DOHH2 (cell line): ENCODE data around the gene PIGC.

Experiments
- H3F3A ChIP-seq: fragments of 200-600 bp; sonication (generic), shearing (Covaris generic); 2 replicates; pipeline ENCODE4 v1.6.0; 2016; ENCODE audit warnings: antibody characterized with exemption, mild to moderate bottlenecking; ENCODE audit not compliant: control insufficient read depth, insufficient read depth
- H3K27ac ChIP-seq: fragments of 200-600 bp; sonication (generic); 2 replicates; pipeline ENCODE4 v1.5.1; 2014; ENCODE audit warnings: low read depth, mild to moderate bottlenecking, low read length, moderate library complexity
- H3K27me3 ChIP-seq: fragments of 200-600 bp; sonication (generic); 2 replicates; pipeline ENCODE4 v1.6.1; 2014; ENCODE audit warnings: mild to moderate bottlenecking, low read length, mixed read lengths; ENCODE audit not compliant: control insufficient read depth
- H3K36me3 ChIP-seq: fragments of 200-600 bp; sonication (generic); 2 replicates; pipeline ENCODE4 v1.6.1; 2014; ENCODE audit warnings: mild to moderate bottlenecking, low read length, moderate library complexity, mixed read lengths; ENCODE audit not compliant: control insufficient read depth
- H3K4me1 ChIP-seq: fragments of 200-600 bp; sonication (generic); 2 replicates; pipeline ENCODE4 v1.6.1; 2014; ENCODE audit warnings: mild to moderate bottlenecking, low read length, mixed read lengths; ENCODE audit not compliant: control insufficient read depth
- H3K4me2 ChIP-seq: fragments of 200-600 bp; sonication (generic); 2 replicates; pipeline ENCODE4 v1.6.0; 2014; ENCODE audit warnings: mild to moderate bottlenecking, low read length, moderate library complexity
- H3K4me3 ChIP-seq: fragments of 200-600 bp; sonication (generic); 2 replicates; pipeline ENCODE4 v1.5.1; 2014; ENCODE audit warnings: mild to moderate bottlenecking, low read length, mixed read lengths
- H3K79me2 ChIP-seq: fragments of 200-600 bp; sonication (generic); 2 replicates; pipeline ENCODE4 v1.6.1; 2014; ENCODE audit warnings: mild to moderate bottlenecking, low read length, mixed read lengths; ENCODE audit not compliant: control insufficient read depth
- H3K9me2 ChIP-seq: fragments of 200-600 bp; sonication (generic); replicated peaks from 2 replicates; pipeline ENCODE4 v1.6.1; 2014; ENCODE audit warnings: mild to moderate bottlenecking, low read length, mixed read lengths; ENCODE audit not compliant: control insufficient read depth
- H3K9me3 ChIP-seq: fragments of 200-600 bp; sonication (generic); 2 replicates; pipeline ENCODE4 v1.6.1; 2014; ENCODE audit warnings: antibody characterized with exemption, low read length, mixed read lengths; ENCODE audit not compliant: control insufficient read depth, insufficient read depth
- H4K20me1 ChIP-seq: fragments of 200-600 bp; sonication (generic); 2 replicates; pipeline ENCODE4 v1.6.0; 2014; ENCODE audit warnings: low read depth, mild to moderate bottlenecking, antibody characterized with exemption, low read length, moderate library complexity; ENCODE audit not compliant: control insufficient read depth, insufficient read depth
- CTCF ChIP-seq: fragments of 200-600 bp; sonication (generic); IDR thresholded peaks from one replicate; pipeline ENCODE4 v1.5.1; 2014; ENCODE audit warnings: antibody characterized with exemption, mild to moderate bottlenecking, low read depth, low read length; ENCODE audit not compliant: poor library complexity, severe bottlenecking
- EZH2phosphoT487 ChIP-seq: fragments of 200-600 bp; sonication (generic); IDR thresholded peaks from 2 replicates; pipeline ENCODE4 v1.6.1; 2017; ENCODE audit warnings: borderline replicate concordance, mild to moderate bottlenecking, antibody characterized with exemption, low read length, moderate library complexity, mixed read lengths

The PIGC gene

GRCh38 chr1:172480431-172480830 is 36.6 kb upstream of the PIGC start:
- Histone ChIP-seq H4K20me1 (no peaks in the 10 kb centered on the region), H3K27me3 (no peaks in the 10 kb centered on the region), H3K4me2 (no peak overlapping the region), H3K79me2 (no peaks in the 10 kb centered on the region), H3K36me3 (no peaks in the 10 kb centered on the region), H3K4me1 (no peaks in the 10 kb centered on the region), H3K9me2 (no peaks in the 10 kb centered on the region), H3F3A (no peaks in the 10 kb centered on the region), H3K4me3 (no peak overlapping the region), H3K9me3 (no peaks in the 10 kb centered on the region), H3K27ac (no peak overlapping the region)
- TF ChIP-seq EZH2phosphoT487 (no peak), CTCF (no peak)

- Histone ChIP-seq H3K27ac (no peak overlapping the region), H3K4me3 (no peak overlapping the region), H3K27me3 (no peaks in the 10 kb centered on the region), H4K20me1 (no peaks in the 10 kb centered on the region), H3K9me2 (no peaks in the 10 kb centered on the region), H3K9me3 (no peaks in the 10 kb centered on the region), H3K4me1 (no peaks in the 10 kb centered on the region), H3K79me2 (no peaks in the 10 kb centered on the region), H3K4me2 (no peak overlapping the region), H3F3A (no peaks in the 10 kb centered on the region), H3K36me3 (no peaks in the 10 kb centered on the region)
- TF ChIP-seq EZH2phosphoT487 = no peak
- no peak for TF ChIP-seq CTCF
These were observed 34.6 kb upstream of the PIGC start for GRCh38 chr1:172478485-172478884.

GRCh38 chr1:172477741-172478140 is 33.9 kb upstream of the PIGC start:
- H4K20me1 ChIP-seq = no peaks in the 10 kb centered on the region
- TF ChIP-seq EZH2phosphoT487 (no peak), CTCF (no peak)
- no peaks in the 10 kb centered on the region for H3F3A ChIP-seq
- no peak overlapping the region for H3K27ac ChIP-seq
- no peaks in the 10 kb centered on the region for H3K36me3 ChIP-seq
- H3K4me1 ChIP-seq = no peaks in the 10 kb centered on the region
- H3K4me3 ChIP-seq = no peak overlapping the region
- H3K27me3 ChIP-seq = no peaks in the 10 kb centered on the region
- no peaks in the 10 kb centered on the region for H3K9me2 ChIP-seq
- H3K79me2 ChIP-seq = no peaks in the 10 kb centered on the region
- H3K4me2 ChIP-seq = no peak overlapping the region
- H3K9me3 ChIP-seq = no peaks in the 10 kb centered on the region

GRCh38 chr1:172477216-172477615 is 33.3 kb upstream of the PIGC start:
- no peaks in the 10 kb centered on the region for H3K36me3 ChIP-seq
- H3K79me2 ChIP-seq = no peaks in the 10 kb centered on the region
- no peaks in the 10 kb centered on the region for H3K27me3 ChIP-seq
- H3K4me1 ChIP-seq = no peaks in the 10 kb centered on the region
- H3K9me2 ChIP-seq = no peaks in the 10 kb centered on the region
- no peaks in the 10 kb centered on the region for H4K20me1 ChIP-seq
- H3K4me2 ChIP-seq = no peak overlapping the region
- no peak overlapping the region for H3K27ac ChIP-seq
- H3K9me3 ChIP-seq = no peaks in the 10 kb centered on the region
- H3K4me3 ChIP-seq = no peak overlapping the region
- H3F3A ChIP-seq = no peaks in the 10 kb centered on the region
- no peak for TF ChIP-seq CTCF
- no peak for TF ChIP-seq EZH2phosphoT487
